Measurements from ENCODE around the gene GNL2.

DNA sequence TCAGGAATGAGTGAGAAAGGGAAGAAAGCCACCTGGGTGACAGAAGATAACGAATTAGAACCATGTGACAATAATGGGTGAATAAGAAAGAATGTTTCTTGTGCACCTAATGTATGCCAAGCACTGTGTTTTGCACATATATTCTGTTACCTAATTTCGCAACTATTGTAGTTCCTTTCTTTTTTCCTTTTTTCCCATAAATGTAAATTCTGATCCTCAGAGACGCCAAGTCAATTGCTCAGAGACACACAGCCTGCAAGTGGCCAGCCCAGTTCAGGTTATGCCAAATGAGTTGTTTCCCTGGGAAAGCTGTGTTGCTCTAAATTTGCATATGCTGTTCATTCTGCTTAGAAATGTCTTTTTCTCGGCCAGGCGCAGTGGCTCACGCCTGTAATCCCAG lies 40.7 kb upstream of the GNL2 start:
- TF ChIP-seq SUZ12 (IDR thresholded peaks at IDR 0.05) = no peak
- TF ChIP-seq FOXM1 (IDR thresholded peaks at IDR 0.05; ENCODE audit: borderline replicate concordance) = no peak
- TF ChIP-seq PKNOX1 (IDR thresholded peaks at IDR 0.05) = no peak
- TF ChIP-seq CTBP1 (IDR thresholded peaks at IDR 0.05; ENCODE audit: borderline replicate concordance) = no peak
- no peak for TF ChIP-seq NFRKB (IDR thresholded peaks at IDR 0.05)
- no peak for TF ChIP-seq L3MBTL2 (conservative IDR thresholded peaks at IDR 0.05)
- no peak for TF ChIP-seq FOXA1 (IDR thresholded peaks at IDR 0.05)
- no peak for TF ChIP-seq ELF4 (IDR thresholded peaks at IDR 0.05)
- TF ChIP-seq SP1 (IDR thresholded peaks at IDR 0.05) = no peak
- no peak for TF ChIP-seq LEF1 (IDR thresholded peaks at IDR 0.05; ENCODE audit: borderline replicate concordance)
- no peak for TF ChIP-seq BHLHE40 (IDR thresholded peaks at IDR 0.05; ENCODE audit: borderline replicate concordance)
- no peak for TF ChIP-seq ARNT (IDR thresholded peaks at IDR 0.05)
- TF ChIP-seq FOXK2 (IDR thresholded peaks at IDR 0.05) = no peak
